ENCODE data around the gene OR8K5.
"Not testable (repeated sequence)": the region's sequence is repeated elsewhere in the genome, so short reads cannot be mapped to it uniquely, and the experiment has no call there.

The OR8K5 gene

DNA sequence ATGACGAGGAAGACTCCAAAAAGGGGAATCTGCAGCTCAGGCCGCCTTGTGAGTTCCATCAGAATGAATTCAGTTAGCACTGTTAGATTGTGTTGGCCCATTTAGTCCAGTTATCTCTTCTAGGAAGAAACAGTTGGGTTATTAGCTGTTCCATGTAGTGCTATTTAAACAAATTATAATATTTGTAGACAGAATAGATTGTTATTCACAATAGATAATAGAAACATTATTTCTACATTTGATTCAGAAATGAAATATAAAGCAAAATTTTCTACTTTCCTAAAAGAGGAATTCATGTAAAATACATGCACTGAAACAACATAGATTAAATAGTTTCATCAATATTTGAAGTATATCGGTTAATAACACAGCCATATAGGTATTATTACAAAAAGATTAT, at the start of gene OR8K5:
OR8K5 (minus strand) TSS at position 101 of the 400 bp plus-strand sequence; CDS start at position 101, 0 bp downstream.
- no peak for DNase-seq (ENCODE audit: low spot score)

DNA sequence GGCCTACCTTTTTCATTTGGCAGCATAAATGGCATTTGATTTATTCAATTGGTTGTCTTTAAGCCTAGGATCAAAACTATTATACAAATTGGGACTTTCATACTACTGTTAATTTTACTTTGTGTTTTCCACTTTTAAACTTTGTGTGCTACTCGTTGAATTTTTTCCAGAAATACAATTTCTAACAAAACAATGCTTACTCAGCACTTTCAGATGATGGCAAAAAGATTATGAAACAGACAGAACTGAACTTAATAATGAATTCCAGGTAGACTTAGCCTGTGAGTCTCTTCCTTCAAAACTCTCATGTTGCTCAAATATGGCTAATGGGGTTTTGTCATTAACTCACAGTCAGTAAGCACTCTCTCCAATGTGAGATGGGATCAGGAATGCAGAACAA, 47.7 kb upstream of the OR8K5 start:
- no peak for DNase-seq (ENCODE audit: low spot score)

- no peak for DNase-seq (ENCODE audit: low spot score)
Observed at GRCh38 chr11:56197367-56197766, 37.2 kb upstream of the OR8K5 start.

- DNase-seq (ENCODE audit: low spot score), result no peak
Observed at GRCh38 chr11:56196705-56197104, 36.6 kb upstream of the OR8K5 start.

- DNase-seq (ENCODE audit: low spot score), result no peak
Observed at GRCh38 chr11:56188602-56189001, 28.5 kb upstream of the OR8K5 start.

- DNase-seq (ENCODE audit: low spot score), result no peak
Observed at GRCh38 chr11:56183459-56183858, 23.3 kb upstream of the OR8K5 start.

DNA sequence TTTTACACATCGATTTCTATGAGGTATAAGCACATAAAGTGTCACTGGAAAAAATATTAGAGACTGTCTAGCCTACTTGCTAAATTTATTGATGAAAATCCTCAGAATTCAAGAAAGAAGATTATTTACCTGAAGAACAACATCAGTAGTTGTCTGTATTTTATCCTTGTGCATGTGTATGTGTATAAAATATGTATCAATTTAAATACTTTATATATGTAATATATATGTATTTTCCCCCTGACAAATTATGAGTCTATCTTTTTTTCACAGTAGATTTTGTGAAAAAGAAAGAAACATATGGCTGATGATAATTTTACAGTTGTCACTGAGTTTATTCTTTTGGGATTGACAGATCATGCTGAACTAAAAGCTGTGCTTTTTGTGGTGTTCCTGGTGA, 16.2 kb upstream of the OR8K5 start, which contains the start of gene OR5J2:
OR5J2 (plus strand) TSS at position 301 of the 400 bp plus-strand sequence; CDS start at position 301, 0 bp downstream.
- DNase-seq (ENCODE audit: low spot score), result no peak

DNA sequence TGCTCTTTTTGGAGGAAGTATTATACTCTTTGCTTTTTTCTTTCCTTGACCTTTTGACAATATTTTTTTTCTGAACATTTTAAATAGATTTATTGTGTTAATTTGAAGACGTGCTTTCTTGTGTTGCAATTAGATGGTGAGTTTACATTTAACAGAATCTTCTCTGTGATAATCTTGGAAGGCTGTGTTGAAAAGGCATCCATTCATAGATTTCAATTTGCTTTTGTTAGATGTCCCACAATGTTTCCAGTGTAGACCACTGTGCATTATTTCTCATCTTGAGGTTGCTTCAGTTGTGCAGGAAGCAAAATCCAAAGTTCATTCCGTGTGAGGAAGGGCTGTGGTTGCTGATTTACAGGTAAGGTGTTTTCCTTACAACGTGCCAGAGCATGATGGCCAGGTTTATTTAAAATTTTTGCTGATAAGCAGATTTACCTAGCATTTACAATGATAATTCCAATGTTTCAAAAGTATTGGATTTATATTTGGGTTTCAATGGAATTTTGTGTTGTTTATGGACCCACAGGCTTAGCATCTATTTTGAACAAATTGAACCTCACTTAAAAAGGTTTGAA, 12.2 kb upstream of the OR8K5 start:
- DNase-seq (ENCODE audit: low spot score), result no peak

DNA sequence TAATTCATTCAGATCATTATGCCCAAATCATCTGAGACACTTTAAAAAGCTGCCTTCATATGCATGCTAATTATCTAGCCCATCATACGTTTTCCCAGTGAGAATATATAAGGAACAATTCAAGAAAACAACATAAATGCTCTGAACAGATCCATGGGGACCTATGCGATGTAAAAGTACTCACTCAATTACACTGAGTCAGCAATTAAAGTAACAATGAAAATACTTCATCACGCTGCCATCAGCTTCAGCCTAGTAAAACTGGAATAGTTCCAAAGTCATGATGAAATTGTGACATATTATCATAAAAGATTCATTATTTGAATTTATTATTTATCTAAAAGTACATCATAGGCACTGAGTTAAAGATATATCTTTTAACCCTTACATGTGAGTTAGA, 3.7 kb upstream of the OR8K5 start:
- DNase-seq (ENCODE audit: low spot score), result no peak

- no peak for DNase-seq (ENCODE audit: low spot score)
Observed at GRCh38 chr11:56152333-56152732, 7.8 kb downstream of the OR8K5 start.

GRCh38 chr11:56151376-56151775, 8.7 kb downstream of the OR8K5 start:
- no peak for DNase-seq (ENCODE audit: low spot score)

DNA sequence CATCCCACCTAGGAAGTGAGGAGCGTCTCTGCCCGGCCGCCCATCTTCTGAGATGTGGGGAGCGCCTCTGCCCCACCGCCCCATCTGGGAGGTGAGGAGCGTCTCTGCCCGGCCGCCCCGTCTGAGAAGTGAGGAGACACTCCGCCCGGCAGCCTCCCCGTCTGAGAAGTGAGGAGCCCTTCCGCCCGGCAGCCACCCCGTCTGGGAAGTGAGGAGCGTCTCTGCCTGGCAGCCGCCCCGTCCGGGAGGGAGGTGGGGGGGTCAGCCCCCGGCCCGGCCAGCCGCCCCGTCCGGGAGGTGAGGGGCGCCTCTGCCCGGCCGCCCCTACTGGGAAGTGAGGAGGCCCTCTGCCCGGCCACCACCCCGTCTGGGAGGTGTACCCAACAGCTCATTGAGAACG, 16.4 kb downstream of the OR8K5 start:
- DNase-seq (ENCODE audit: low spot score), result not testable (repeated sequence)

- DNase-seq (ENCODE audit: low spot score), result no peak
Observed at GRCh38 chr11:56140151-56140661, 19.9 kb downstream of the OR8K5 start, which contains the start of gene OR8J3. Gene OR8J3 (minus strand): TSS chr11:56140201. CDS start chr11:56137718, 2,483 bp downstream.

- DNase-seq (ENCODE audit: low spot score), result no peak
Observed at GRCh38 chr11:56122073-56122472, 38.0 kb downstream of the OR8K5 start, which contains the start of gene OR8H3. Gene OR8H3 (plus strand): TSS chr11:56122373. CDS start chr11:56122373, 0 bp downstream.
